GM08714 (cell line): Measurements from ENCODE around the gene CLMP.
"Not testable (repeated sequence)": the region's sequence is repeated elsewhere in the genome, so short reads cannot be mapped to it uniquely, and the experiment has no call there.

Experiments used
- H3K4me3 ChIP-seq: fragments of 200-500 bp; sonication (Bioruptor generic); 2 replicates; pipeline ENCODE4 v1.5.1; 2014; ENCODE audit warnings: mild to moderate bottlenecking, low read length, inconsistent platforms
- ZNF274 ChIP-seq: IDR thresholded peaks from 2 replicates; pipeline ENCODE4 v1.6.1; 2012; ENCODE audit warnings: mild to moderate bottlenecking, low read depth, low read length

Gene CLMP

DNA sequence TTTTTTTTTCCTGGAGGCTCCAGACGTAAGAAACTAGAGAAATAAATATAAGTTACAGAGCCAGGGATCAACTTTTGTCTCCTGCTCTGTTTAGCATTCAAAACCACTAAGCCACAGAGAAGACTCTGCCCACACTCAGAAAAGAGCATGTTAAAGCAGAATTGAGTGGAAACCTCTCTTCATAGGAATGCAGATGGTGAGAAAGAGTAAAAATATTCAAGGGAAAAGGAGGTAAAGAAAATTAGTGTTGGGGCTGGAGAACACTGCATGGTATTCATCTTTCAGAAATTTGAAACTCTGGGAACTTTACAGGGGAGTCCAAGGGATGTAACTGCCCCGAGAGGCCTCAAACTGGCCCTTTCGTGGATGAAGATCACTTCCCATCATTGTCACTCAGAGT is 65.1 kb downstream of the CLMP start:
- no peak for TF ChIP-seq ZNF274
- no peak overlapping the region for H3K4me3 ChIP-seq

DNA sequence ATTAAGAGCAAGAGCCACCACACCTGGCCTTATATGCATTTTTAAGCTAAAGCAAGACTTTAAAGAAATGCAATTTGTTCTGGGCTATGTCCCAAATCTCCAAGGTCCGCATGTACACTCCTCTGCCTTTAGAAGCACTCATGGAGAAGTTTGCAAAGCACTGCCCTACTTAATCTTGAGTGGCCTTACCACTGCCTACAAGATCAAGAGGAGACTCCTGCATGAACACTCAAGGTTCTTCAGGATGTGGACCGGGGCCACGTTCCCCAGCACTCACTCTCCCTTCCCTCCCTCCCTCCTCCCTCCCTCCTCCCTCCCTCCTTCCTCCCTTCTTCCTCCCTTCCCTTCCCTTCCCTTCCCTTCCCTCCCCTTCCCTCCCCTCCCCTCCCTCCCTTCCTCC is 69.9 kb downstream of the CLMP start:
- no peak overlapping the region for H3K4me3 ChIP-seq
- no peak for TF ChIP-seq ZNF274

DNA sequence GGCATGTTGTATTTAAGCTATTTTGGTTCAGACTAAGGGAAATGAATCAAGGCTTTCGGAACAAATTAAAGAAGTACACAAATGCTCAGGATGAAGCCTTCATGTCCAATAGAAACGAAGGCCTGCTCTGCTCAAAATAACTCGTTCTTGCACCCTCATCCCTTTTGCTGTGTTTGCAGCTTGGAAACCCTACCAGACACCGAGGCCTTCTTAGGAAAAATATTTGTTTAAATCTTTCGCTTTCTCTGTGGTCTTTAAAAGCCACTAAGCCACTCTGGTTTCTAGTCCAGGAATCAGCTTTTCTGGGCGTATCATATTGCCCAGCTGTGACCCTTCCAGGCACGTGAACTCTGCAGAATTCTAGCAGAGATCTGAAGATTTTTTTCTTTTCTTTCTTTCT is 72.2 kb downstream of the CLMP start:
- no peak for TF ChIP-seq ZNF274
- H3K4me3 ChIP-seq, result no peak overlapping the region

DNA sequence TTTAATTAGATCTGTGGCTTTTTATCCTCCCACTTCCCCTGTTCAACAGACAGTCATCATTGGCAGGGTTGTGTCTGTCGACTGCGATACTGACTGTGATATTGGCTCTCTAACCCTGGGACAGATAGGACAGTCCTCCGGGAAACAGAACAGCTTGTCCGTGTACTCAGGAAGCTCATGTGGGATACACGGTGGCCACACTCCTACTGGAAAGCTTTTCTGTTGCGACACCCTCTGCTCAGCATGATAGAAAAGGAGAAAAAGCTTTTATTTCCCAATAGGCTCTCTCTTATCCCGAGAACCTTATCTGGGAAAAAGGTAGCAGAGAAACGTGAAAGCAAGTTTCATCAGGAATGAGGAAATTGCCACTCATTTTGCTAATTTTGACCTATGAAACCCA is 72.7 kb downstream of the CLMP start:
- TF ChIP-seq ZNF274, result no peak
- no peak overlapping the region for H3K4me3 ChIP-seq

DNA sequence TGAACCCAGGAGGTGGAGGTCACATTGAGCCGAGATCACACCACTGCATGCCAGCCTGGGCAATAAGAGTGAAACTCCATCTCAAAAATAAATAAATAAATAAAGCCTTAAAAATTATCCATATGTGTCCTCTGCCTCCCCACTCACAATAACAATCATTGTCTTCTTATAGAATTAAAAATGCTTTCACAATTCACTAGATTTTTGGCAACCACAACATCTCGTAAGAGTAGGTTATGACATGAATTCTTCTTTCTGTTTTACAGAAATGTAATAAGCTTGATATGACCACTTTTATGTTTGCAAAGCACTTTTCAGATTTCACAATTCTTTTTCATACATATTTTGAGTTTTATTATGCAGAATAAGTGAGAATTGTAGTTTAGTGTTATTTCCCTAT is 78.6 kb downstream of the CLMP start:
- H3K4me3 ChIP-seq, result no peak overlapping the region
- no peak for TF ChIP-seq ZNF274

DNA sequence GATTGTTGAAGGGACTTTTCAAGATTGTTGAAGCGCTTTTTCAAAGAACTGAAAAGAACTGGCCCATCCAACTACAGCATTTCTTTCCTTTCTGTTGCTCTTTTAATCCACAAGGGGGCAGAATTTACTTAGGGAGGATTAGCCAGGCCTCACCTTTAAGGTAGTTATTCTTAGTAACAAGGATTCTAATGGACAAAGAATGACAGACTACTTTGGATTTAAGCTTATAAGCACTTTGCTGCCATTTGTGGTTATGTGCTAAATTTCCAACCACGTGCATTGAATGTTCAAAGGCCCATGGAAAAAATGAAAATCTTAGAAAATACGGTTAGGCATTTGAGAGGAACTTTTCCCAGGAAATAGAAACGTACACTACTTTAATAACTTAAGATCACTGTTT is 83.6 kb downstream of the CLMP start:
- TF ChIP-seq ZNF274, result no peak
- no peak overlapping the region for H3K4me3 ChIP-seq

DNA sequence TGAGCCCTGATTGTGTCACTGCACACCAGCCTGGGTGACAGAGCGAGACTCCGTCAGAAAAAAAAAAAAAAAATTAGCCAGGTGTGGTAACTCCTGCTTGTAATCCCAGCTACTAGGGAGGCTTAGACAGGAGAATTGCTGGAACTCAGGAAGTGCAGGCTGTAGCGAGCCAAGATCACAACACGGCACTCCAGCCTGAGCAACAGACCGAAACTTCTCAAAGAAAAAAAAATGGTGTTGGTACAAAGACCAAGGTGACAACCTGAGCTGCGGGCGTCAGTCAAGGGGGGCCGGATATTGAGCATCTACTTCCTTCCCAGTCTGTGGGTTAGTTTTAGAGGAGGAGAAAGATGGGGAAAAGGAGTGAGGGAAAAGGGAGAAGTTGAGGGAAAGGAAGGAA is 84.7 kb downstream of the CLMP start:
- TF ChIP-seq ZNF274, result no peak
- no peak overlapping the region for H3K4me3 ChIP-seq

DNA sequence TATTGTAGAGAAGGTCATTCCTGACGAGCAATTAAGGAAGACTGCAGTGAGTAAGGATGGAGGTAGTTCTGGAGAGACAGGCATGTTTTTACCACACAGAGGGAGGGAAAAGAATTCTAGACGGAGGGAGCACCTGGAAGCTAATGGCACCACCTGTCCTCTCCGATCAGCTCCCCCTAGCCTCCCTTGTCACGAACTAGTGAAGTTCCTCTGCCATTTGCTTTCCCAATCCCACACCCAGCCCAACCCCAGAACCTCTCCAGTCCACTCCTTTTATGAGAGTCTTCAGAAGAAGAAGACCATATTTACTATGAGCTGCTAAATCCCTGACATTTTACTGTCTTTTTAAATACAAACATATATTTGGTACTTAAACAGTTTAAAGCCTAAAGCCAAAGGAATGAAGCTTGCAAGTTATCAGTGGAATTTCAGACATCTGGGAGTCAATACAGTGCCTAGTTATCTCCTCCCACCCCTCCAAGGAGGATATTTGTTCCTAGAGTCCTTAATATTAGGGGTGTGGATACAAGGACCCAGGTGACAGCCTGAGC is 87.0 kb downstream of the CLMP start:
- no peak overlapping the region for H3K4me3 ChIP-seq
- no peak for TF ChIP-seq ZNF274

DNA sequence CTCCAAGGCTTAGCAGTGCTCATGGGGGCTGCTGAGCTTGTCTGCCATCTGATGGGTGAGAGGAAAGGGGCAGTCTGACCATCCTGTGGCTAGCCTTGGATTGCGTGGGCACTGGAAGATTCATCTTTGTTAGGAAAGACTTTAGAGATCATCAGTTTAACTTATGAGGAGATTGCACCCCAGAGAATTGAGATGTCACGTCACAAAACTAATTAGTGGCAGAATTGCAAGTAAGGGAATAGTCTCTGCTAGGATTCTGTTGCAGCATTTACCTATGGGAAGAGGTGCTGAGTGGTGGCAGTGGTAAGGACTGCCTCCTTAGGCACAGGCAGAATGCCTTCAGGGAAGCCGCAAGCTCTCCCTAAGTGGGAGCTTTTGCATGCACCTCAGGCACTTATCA is 90.4 kb downstream of the CLMP start:
- no peak for TF ChIP-seq ZNF274

DNA sequence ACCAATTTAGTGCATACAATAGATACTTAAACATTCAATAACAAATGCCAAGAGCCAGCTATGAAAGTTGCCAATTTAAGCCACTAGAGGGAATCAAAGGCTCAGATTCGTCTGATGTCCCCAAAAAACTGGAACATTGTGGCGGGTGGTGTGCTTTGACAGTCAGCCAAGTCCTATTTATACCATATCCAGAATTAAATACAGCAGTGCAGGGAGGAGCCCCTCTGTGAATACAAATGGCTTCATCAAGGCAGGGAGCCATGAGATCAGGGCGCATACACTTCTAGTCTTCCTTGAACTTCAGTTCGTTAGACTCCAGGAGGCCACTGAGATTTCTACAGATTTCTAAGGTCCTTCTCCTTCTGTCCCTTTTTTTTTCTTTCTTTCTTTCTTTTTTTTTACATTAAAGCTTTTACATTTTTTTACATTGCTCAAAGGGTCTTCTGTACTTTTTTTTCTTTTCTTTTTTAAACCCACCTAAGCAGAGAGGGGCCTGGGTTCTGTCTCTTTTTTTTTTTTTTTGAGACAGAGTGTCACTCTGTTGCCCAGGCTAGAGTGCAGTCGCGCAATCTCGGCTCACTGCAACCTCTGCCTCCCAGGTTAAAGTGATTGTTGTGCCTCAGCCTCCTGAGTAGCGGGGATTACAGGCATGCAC is 91.6 kb downstream of the CLMP start:
- no peak for TF ChIP-seq ZNF274
- H3K4me3 ChIP-seq, result no peak overlapping the region

More for the DNA sequence above, 90.4 kb downstream of the CLMP start:
- no peak overlapping the region for H3K4me3 ChIP-seq

DNA sequence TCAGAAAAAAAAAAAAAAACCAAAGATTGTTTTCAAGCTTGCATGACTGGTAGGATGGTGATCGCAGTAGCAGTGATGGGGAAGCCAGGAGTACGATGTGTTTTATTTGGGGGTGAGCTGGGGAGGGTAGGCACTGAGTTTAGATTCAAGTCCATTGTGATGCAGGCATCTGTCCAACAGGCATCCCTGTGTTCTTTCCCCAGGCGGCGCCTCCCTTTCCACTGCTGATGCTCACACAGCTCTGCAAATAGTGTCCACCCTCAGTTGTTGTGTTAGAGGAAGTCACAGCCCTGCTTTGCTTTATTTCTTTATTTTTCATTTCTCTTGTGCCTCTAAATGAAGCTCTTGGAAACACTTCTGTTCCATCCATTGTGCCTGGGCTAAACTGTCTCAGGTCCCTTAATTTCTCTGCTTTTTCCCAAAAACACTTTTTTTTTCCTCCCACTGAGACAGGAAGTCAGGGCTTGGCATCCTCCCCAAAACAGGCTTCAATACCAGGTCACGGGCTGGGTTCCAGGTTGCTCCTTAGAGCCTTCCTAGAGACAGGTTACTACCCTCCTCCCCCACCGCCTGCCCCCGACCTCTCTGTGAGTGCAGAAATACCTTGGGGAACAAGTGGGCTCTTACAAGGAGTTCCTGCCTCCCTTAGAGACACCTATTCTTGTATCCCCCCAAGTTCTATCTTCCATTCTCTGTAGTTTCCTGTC is 94.5 kb downstream of the CLMP start:
- TF ChIP-seq ZNF274, result no peak
- H3K4me3 ChIP-seq, result no peak overlapping the region

DNA sequence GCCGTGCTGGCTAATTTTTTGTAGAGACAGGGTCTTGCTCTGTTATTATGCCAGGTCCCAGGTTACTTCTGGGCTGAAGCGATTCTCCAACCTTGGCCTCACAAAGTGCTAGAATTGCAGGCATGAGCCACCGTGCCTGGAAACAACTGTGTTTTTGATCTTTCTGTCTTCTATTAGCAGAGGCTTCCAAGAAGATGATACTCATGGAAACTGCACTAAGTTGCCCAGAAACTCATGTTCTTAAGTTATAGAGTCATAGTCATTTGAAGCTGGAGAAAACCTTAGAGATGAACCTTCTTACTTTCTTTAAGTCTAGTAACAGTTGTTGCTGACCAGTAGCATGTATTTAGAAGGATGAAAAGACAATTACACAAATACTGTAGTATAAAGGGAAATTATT is 96.1 kb downstream of the CLMP start:
- H3K4me3 ChIP-seq, result no peak overlapping the region
- no peak for TF ChIP-seq ZNF274

DNA sequence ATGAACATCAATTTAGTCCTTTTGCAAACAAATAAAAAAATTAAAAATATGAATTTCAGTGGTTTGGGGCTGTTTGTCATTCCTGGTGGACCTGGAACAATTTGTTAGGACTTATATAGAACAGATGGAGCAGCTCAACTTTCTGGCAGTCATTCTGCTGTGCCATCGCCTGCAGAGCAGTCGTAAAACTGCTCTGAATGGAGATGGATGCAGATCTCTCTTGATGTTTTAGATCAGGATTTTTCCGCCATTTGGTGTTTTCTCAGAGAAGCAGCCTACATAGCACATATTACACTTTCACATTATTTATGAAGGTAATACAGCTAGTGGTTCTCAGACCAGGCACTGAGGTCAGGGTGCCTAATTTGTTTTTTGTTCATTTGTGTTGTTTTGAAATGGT is 101.3 kb downstream of the CLMP start:
- H3K4me3 ChIP-seq, result no peak overlapping the region
- TF ChIP-seq ZNF274, result no peak

DNA sequence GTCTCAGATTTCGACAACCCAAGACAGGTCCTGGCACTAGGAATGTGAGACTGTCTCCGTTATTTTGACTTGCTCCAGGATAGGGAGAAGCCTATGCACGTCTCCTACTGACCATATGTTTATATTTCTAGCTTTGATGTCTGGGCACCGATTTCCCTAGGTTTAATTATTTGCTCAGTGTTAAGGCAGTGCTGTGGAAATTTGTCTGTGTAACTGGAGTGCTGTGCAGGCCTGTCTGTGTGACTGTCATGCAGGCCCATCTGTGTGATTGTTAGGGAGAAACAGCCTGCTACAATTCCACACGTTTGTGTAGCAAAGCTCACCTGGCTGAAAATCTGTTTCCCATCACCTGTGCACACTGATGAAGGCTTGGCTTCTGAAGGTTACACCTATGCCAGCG is 103.5 kb downstream of the CLMP start:
- no peak for TF ChIP-seq ZNF274
- H3K4me3 ChIP-seq, result no peak overlapping the region

DNA sequence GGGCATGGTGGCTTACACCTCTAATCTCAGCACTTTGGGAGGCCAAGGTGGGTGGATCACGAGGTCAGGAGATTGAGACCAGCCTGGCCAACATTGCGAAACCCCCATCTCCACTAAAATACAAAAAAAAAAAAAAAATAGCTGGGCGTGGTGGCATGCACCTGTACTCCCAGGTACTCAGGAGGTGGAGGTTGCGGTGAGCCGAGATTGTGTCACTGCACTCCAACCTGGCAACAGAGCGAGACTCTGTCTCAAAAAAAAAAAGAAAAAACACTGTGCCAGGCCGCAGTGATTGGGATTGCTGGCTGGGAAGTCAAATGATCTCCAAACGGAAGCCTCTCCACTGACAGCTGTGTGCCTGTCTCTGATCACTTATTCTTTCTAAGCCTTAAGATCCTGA is 104.9 kb downstream of the CLMP start:
- H3K4me3 ChIP-seq, result not testable (repeated sequence)

DNA sequence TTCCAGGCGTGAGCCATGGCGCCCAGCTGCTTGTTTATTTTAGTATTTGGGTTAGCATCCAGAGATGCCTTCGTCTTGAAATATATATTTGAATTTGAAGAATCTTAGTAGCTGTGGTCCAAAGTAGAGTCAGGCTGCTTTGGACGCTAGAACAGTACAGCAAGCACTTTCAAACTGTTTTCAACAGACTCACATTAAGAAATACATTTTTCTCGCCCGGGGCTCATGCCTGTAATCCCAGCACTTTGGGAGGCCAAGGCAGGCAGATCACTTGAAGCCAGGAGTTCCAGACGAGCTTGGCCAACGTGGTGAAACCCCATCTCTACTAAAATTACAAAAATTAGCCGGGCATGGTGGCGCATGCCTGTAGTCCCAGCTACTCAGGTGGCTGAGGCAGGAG is 106.2 kb downstream of the CLMP start:
- not testable (repeated sequence) for H3K4me3 ChIP-seq

DNA sequence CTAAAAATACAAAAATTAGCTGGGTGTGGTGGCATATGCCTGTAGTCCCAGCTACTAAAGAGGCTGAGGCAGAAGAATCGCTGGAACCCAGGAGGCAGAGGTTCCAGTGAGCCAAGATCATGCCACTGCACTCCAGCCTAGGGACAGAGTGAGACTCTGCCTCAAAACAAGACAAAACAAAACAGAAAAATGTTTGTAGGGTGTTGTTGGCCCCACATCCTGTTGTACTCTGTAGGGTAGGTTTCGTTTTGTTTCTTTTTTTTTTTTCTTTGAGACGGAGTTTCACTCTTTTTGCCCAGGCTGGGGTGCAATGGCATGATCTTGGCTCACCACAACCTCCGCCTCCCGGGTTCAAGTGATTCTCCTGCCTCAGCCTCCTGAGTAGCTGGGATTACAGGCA is 107.4 kb downstream of the CLMP start:
- not testable (repeated sequence) for H3K4me3 ChIP-seq
